ENCODE data around the gene THSD4.

- TF ChIP-seq SIN3A (IDR thresholded peaks at IDR 0.05; ENCODE audit: borderline replicate concordance, insufficient read depth, low read depth, low read length) (no peak), POLR2AphosphoS5 (IDR thresholded peaks at IDR 0.05; ENCODE audit: low read depth, low read length) (no peak), CTCF (IDR thresholded peaks at IDR 0.05) (no peak), REST (IDR thresholded peaks at IDR 0.05; ENCODE audit: insufficient read depth in 1 of 2, low read depth in 2 of 2, low read length in 1 of 2) (no peak), TCF7L2 (IDR thresholded peaks at IDR 0.05; ENCODE audit: low read depth, low read length) (no peak)
These were observed 582.8 kb downstream of the THSD4 start for GRCh38 chr15:71698030-71698429.
